Mesenteric fat pad (tissue), 1 donor: ENCODE data around the gene HES1. TPM values are rescaled to one million over a fixed set of nuclear protein-coding genes. Genes with fewer than 3 reads are reported as not detected.
A peak's percentile ranks its signal among the peaks of the same experiment; 100 is the strongest.
"Not testable (repeated sequence)": the region's sequence is repeated elsewhere in the genome, so short reads cannot be mapped to it uniquely, and the experiment has no call there.

Experiments used
- DNase-seq: peaks from one replicate; pipeline ENCODE4 v3.0.0-alpha.2; 2020; ENCODE audit warnings: low spot score
- long read RNA-seq: library from polyadenylated mRNA; unstranded; transcript quantifications from one replicate; pipeline ENCODE4 v2.0.0, GENCODE V29; 2020
- total RNA-seq: library from RNA; stranded (reverse); fragmentation: NEBNext Ultra II Directional; extraction: Animal tissue kit (Norgen Biotek cat#: 25700); gene quantifications from one replicate; pipeline ENCODE4 v1.2.1, GENCODE V29; 2021
- donor health status: DM: yes; HTN: yes; CAD: no.

HES1 gene
- 38.9 TPM for total RNA-seq
- long read RNA-seq = 0 reads

- peak; percentile 95 for DNase-seq
These were observed at the start of gene HES1 for GRCh38 chr3:194135806-194136518. Gene HES1, plus strand, starts transcription at chr3:194136148. Its CDS starts 233 bp downstream, at chr3:194136381.

- no peak for DNase-seq
These were observed 49.4 kb upstream of the HES1 start for GRCh38 chr3:194086388-194087075.

GRCh38 chr3:194087280-194087679, 48.7 kb upstream of the HES1 start:
- DNase-seq = no peak

- no peak for DNase-seq
These were observed 47.7 kb upstream of the HES1 start for GRCh38 chr3:194087995-194088855.

GRCh38 chr3:194089357-194090177, 46.4 kb upstream of the HES1 start:
- peak; percentile 93 for DNase-seq

GRCh38 chr3:194090178-194090555, 45.8 kb upstream of the HES1 start:
- DNase-seq = not testable (repeated sequence)

GRCh38 chr3:194090716-194091115, 45.2 kb upstream of the HES1 start:
- DNase-seq = no peak

- no peak for DNase-seq
These were observed 44.8 kb upstream of the HES1 start for GRCh38 chr3:194091141-194091540.

- DNase-seq = not testable (repeated sequence)
These were observed 44.1 kb upstream of the HES1 start for GRCh38 chr3:194091897-194092296.

- DNase-seq = no peak
These were observed 43.1 kb upstream of the HES1 start for GRCh38 chr3:194092881-194093301.

- DNase-seq = no peak
These were observed 42.1 kb upstream of the HES1 start for GRCh38 chr3:194093842-194094241.

GRCh38 chr3:194095464-194095863, 40.5 kb upstream of the HES1 start:
- DNase-seq = no peak

- no peak for DNase-seq
These were observed 40.0 kb upstream of the HES1 start for GRCh38 chr3:194095902-194096301.

GRCh38 chr3:194097141-194097882, 38.6 kb upstream of the HES1 start:
- no peak for DNase-seq

GRCh38 chr3:194098081-194098842, 37.7 kb upstream of the HES1 start:
- no peak for DNase-seq

- no peak for DNase-seq
These were observed 37.1 kb upstream of the HES1 start for GRCh38 chr3:194098843-194099183.

- DNase-seq = no peak
These were observed 36.7 kb upstream of the HES1 start for GRCh38 chr3:194099215-194099614.

GRCh38 chr3:194100856-194101390, 35.0 kb upstream of the HES1 start:
- no peak for DNase-seq
